ENCODE results near the gene VWA5B2.
"Not testable (repeated sequence)": the region's sequence is repeated elsewhere in the genome, so short reads cannot be mapped to it uniquely, and the experiment has no call there.

The VWA5B2 gene

GRCh38 chr3:184261854-184262763 lies 32.7 kb downstream of the VWA5B2 start:
- DNase-seq (ENCODE audit: low read depth), result no peak
- peak overlapping the region; percentile 51 for H3K4me3 ChIP-seq (ENCODE audit: low read depth, low read length)

- no peak for DNase-seq (ENCODE audit: low read depth)
Observed at GRCh38 chr3:184262764-184263179, 33.4 kb downstream of the VWA5B2 start.

DNA sequence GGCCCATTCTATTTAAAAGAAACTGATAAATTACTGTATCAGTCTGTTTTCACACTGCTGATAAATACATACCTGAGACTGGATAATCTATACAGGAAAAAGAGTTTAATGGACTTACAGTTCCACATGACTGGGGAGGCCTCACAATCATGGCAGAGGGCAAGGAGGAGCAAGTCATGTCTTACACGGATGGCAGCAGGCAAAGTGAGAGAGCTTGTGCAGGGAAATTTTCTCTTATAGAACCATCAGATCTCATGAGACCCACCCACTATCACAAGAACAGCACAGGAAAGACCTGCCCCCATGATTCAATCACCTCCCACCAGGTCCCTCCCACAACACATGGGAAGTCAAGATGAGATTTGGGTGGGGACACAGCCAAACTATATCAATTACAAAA lies 37.9 kb downstream of the VWA5B2 start:
- not testable (repeated sequence) for DNase-seq (ENCODE audit: low read depth); H3K4me3 ChIP-seq (ENCODE audit: low read depth, low read length)

More at GRCh38 chr3:184262764-184263179, 33.4 kb downstream of the VWA5B2 start:
- no peak overlapping the region for H3K4me3 ChIP-seq (ENCODE audit: low read depth, low read length)

- no peak for DNase-seq (ENCODE audit: low read depth)
- H3K4me3 ChIP-seq (ENCODE audit: low read depth, low read length), result no peak overlapping the region
Observed at GRCh38 chr3:184272269-184272668, 42.9 kb downstream of the VWA5B2 start.

DNA sequence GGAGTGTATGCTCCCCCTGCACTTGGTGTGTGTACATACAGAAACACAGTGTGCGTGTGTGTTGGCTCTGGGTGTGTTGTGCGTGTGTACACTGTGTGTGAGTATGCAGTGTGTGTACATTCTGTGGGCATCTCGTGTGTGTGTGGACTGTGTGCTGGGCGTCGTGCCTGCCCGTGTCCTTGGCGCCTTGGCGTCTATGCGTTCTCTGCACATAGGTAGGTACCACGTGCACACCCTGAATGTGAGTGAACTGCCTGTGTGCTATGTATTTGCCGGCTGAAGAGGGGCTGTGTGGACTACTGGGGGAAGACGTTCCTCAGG lies 46.0 kb downstream of the VWA5B2 start:
- no peak overlapping the region for H3K4me3 ChIP-seq (ENCODE audit: low read depth, low read length)
- no peak for DNase-seq (ENCODE audit: low read depth)

DNA sequence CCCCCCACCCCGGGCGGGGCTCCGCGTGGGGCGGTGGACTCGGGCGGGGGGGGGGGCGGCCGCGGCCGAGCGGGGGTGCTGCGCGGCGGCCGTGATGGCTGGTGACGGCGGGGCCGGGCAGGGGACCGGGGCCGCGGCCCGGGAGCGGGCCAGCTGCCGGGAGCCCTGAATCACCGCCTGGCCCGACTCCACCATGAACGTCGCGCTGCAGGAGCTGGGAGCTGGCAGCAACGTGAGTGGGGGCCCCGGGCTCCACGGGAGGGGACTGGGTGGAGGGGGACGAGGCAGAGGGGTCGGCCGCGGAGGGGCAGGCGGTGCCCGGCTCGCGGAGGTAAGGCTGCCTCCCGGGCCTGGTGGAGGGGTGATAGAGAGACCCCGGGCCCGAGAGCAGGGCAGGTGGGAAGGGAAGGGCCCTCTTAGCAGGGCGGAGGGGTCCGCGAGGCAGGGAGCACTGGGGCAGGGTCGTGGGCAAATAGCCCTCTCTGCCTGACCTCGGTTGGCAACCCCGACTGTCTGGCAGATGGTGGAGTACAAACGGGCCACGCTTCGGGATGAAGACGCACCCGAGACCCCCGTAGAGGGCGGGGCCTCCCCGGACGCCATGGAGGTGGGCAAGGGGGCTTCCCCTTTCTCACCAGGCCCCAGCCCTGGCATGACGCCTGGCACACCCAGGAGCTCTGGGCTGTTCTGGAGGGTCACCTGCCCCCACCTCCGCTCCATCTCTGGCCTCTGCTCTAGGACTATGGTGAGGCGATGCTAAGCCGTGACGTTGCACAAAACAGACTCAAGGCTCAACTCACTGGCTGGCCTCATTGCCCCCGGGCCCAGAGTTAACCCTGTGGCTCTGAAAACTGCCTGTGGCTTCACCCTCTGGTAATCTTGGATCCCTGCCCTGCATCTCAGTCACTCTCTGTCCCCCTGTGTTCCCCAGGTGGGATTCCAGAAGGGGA lies 46.9 kb downstream of the VWA5B2 start, which contains the start of gene ECE2:
ECE2 (plus strand) TSS at position 62 of the 950 bp plus-strand sequence; CDS start at position 194, 132 bp downstream.
- DNase-seq (ENCODE audit: low read depth), result no peak
- no peak within 1 kb of the TSS for H3K4me3 ChIP-seq (ENCODE audit: low read depth, low read length)

GRCh38 chr3:184277366-184277765 lies 48.0 kb downstream of the VWA5B2 start:
- H3K4me3 ChIP-seq (ENCODE audit: low read depth, low read length), result no peak overlapping the region

GRCh38 chr3:184282941-184283340 lies 53.6 kb downstream of the VWA5B2 start:
- DNase-seq (ENCODE audit: low read depth), result no peak
- H3K4me3 ChIP-seq (ENCODE audit: low read depth, low read length), result no peak overlapping the region

More at GRCh38 chr3:184277366-184277765, 48.0 kb downstream of the VWA5B2 start:
- no peak for DNase-seq (ENCODE audit: low read depth)

GRCh38 chr3:184283681-184284080 lies 54.3 kb downstream of the VWA5B2 start:
- DNase-seq (ENCODE audit: low read depth), result no peak
- no peak overlapping the region for H3K4me3 ChIP-seq (ENCODE audit: low read depth, low read length)

DNA sequence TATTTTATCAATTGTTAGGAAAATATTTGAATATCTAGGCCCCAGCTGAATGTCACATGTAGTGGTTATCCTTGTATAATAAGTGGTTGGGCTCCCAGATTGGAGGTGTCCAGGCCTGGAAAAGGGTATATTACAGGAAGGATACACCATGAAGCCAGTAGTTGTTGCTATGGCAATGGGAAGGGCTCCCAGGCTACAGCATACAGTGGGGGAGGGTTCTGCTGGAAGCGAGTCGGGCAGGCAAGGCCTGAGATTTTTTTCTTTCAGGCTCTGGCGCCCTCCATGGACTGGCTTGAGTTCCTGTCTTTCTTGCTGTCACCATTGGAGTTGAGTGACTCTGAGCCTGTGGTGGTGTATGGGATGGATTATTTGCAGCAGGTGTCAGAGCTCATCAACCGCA lies 55.3 kb downstream of the VWA5B2 start:
- no peak overlapping the region for H3K4me3 ChIP-seq (ENCODE audit: low read depth, low read length)
- peak; percentile 42 for DNase-seq (ENCODE audit: low read depth)

GRCh38 chr3:184289426-184289938 lies 60.1 kb downstream of the VWA5B2 start:
- H3K4me3 ChIP-seq (ENCODE audit: low read depth, low read length), result no peak overlapping the region
- DNase-seq (ENCODE audit: low read depth), result peak; percentile 8

- DNase-seq (ENCODE audit: low read depth), result no peak
- no peak overlapping the region for H3K4me3 ChIP-seq (ENCODE audit: low read depth, low read length)
Observed at GRCh38 chr3:184290331-184290730, 60.9 kb downstream of the VWA5B2 start.

GRCh38 chr3:184291044-184291737 lies 61.8 kb downstream of the VWA5B2 start:
- H3K4me3 ChIP-seq (ENCODE audit: low read depth, low read length), result no peak overlapping the region
- no peak for DNase-seq (ENCODE audit: low read depth)
